ENCODE data around the gene RXYLT1. TPM values are rescaled to one million over a fixed set of nuclear protein-coding genes. Genes with fewer than 3 reads are reported as not detected.
"Not testable (repeated sequence)": the region's sequence is repeated elsewhere in the genome, so short reads cannot be mapped to it uniquely, and the experiment has no call there.

The RXYLT1 gene
- total RNA-seq, 1 experiment from 2014 or later: 29.9 TPM

GRCh38 chr12:63802012-63802608, 22.4 kb downstream of the RXYLT1 start:
- peak; percentile 22 for DNase-seq (ENCODE audit: low spot score)

GRCh38 chr12:63804746-63805145, 25.0 kb downstream of the RXYLT1 start:
- DNase-seq (ENCODE audit: low spot score): no peak

GRCh38 chr12:63805704-63806672, 26.3 kb downstream of the RXYLT1 start:
- no peak for DNase-seq (ENCODE audit: low spot score)

- no peak for DNase-seq (ENCODE audit: low spot score)
Observed at GRCh38 chr12:63808631-63809030, 28.9 kb downstream of the RXYLT1 start.

- DNase-seq (ENCODE audit: low spot score): no peak
Observed at GRCh38 chr12:63809566-63809965, 29.9 kb downstream of the RXYLT1 start.

- no peak for DNase-seq (ENCODE audit: low spot score)
Observed at GRCh38 chr12:63811334-63811733, 31.6 kb downstream of the RXYLT1 start.

GRCh38 chr12:63811755-63812154, 32.0 kb downstream of the RXYLT1 start:
- no peak for DNase-seq (ENCODE audit: low spot score)

GRCh38 chr12:63814146-63814772, 34.5 kb downstream of the RXYLT1 start:
- DNase-seq (ENCODE audit: low spot score): no peak

GRCh38 chr12:63815482-63815852, 35.8 kb downstream of the RXYLT1 start:
- no peak for DNase-seq (ENCODE audit: low spot score)

- no peak for DNase-seq (ENCODE audit: low spot score)
Observed at GRCh38 chr12:63816031-63816430, 36.3 kb downstream of the RXYLT1 start.

GRCh38 chr12:63820427-63820826, 40.7 kb downstream of the RXYLT1 start:
- no peak for DNase-seq (ENCODE audit: low spot score)

- DNase-seq (ENCODE audit: low spot score): no peak
Observed at GRCh38 chr12:63821781-63822251, 42.1 kb downstream of the RXYLT1 start.

- peak; percentile 29 for DNase-seq (ENCODE audit: low spot score)
Observed at GRCh38 chr12:63822352-63822751, 42.6 kb downstream of the RXYLT1 start.

GRCh38 chr12:63823040-63823439, 43.3 kb downstream of the RXYLT1 start:
- no peak for DNase-seq (ENCODE audit: low spot score)

GRCh38 chr12:63826006-63826585, 46.4 kb downstream of the RXYLT1 start:
- DNase-seq (ENCODE audit: low spot score): peak; percentile 55

- DNase-seq (ENCODE audit: low spot score): no peak
Observed at GRCh38 chr12:63828867-63829266, 49.2 kb downstream of the RXYLT1 start.

GRCh38 chr12:63836046-63836445, 56.3 kb downstream of the RXYLT1 start:
- no peak for DNase-seq (ENCODE audit: low spot score)

- DNase-seq (ENCODE audit: low spot score): no peak
Observed at GRCh38 chr12:63836936-63837335, 57.2 kb downstream of the RXYLT1 start.

GRCh38 chr12:63838411-63838810, 58.7 kb downstream of the RXYLT1 start:
- DNase-seq (ENCODE audit: low spot score): no peak

GRCh38 chr12:63841011-63841410, 61.3 kb downstream of the RXYLT1 start:
- DNase-seq (ENCODE audit: low spot score): no peak

GRCh38 chr12:63841571-63841970, 61.9 kb downstream of the RXYLT1 start:
- DNase-seq (ENCODE audit: low spot score): no peak

- DNase-seq (ENCODE audit: low spot score): not testable (repeated sequence)
Observed at GRCh38 chr12:63842750-63843149, 63.0 kb downstream of the RXYLT1 start.
